ENCODE results near the gene ANO6.

DNA sequence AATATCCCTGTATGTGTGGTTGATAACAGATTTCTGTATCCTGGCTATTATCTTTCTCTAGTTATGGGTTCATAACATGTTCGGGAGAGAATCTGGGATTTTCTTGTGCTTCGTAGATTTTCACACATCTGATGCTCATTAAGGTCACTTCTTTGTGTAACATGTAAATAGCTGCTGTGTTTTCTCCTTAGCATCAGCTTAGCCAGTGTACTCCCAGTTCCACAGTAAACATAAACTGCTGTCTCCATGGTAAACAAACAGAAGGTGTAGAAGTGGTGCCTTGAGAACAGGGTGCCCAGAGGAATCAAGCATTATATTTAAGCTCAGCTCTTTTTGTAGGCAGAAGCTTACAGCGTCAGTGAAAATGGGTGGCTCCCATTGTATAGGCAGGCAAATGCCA, 88.0 kb downstream of the ANO6 start:
- TF ChIP-seq CTCF (IDR thresholded peaks at IDR 0.05), result no peak
- TF ChIP-seq ZFX (IDR thresholded peaks at IDR 0.05; ENCODE audit: borderline replicate concordance), result no peak
